Testis (tissue), 2 donors: Measurements from ENCODE around the gene CNST.

Experiments
- CTCF ChIP-seq, 3 experiments: fragments of 450-650 bp in 2 of 3; fragments of 200-600 bp in 1 of 3; sonication (generic) in 1 of 3; IDR thresholded peaks; one replicate each; pipeline ENCODE4 v1.5.1; 2016 to 2019; ENCODE audit warnings: antibody characterized with exemption in 3 of 3, mild to moderate bottlenecking in 2 of 3, moderate library complexity in 1 of 3
- POLR2A ChIP-seq: fragments of 450-650 bp; IDR thresholded peaks from one replicate; pipeline ENCODE4 v1.6.1; 2017; ENCODE audit warnings: antibody characterized with exemption, mild to moderate bottlenecking, moderate library complexity

GRCh38 chr1:246709196-246709595 is 142.9 kb downstream of the CNST start:
- TF ChIP-seq POLR2A: no peak
- TF ChIP-seq CTCF (IDR thresholded peaks at IDR 0.05): no peak
